GM20000 (cell line): ENCODE data around the gene VIPR2.
"Not testable (repeated sequence)": the region's sequence is repeated elsewhere in the genome, so short reads cannot be mapped to it uniquely, and the experiment has no call there.

Experiments
- DNase-seq: peaks from one replicate; pipeline ENCODE4 v3.0.0; 2012; ENCODE audit warnings: low spot score
- TF ChIP-seq, protein P1 (sequence below): IDR thresholded peaks from 2 replicates; pipeline ENCODE4 v1.5.1; 2012; ENCODE audit warnings: mild to moderate bottlenecking, control low read depth; ENCODE audit errors: extremely low read depth, missing control alignments

The VIPR2 gene

DNA sequence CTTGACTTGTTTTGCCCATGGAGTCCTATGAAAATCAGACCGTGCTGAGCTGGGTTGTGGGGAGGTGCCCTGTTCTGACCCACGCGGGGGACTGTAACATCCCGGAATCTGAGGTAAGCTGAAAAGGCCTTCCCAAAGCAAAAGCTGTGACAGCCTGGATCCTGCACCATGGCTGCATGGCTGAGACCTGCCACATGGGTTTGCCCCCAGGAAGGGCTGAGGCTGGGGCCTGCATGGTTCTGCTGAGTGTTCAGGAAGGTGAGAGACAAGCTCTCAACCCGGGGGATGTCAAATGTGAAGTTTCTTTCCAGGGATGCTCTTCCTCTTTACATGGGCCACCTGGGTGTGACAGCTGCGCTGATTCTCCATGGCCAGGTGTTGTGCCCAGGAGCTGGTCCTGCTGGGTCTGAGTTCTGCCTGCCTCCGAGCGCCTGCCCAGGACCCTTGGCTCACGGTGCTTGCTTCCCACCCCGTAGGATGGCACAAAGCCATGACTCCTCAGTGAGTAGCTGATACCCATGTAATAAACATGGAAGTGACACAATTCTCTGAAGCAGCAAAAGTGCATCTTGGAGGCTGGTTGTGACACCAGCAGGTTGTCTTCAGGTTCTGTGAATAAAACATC is 58.3 kb downstream of the VIPR2 start:
- DNase-seq: no peak
- TF ChIP-seq, protein P1, sequence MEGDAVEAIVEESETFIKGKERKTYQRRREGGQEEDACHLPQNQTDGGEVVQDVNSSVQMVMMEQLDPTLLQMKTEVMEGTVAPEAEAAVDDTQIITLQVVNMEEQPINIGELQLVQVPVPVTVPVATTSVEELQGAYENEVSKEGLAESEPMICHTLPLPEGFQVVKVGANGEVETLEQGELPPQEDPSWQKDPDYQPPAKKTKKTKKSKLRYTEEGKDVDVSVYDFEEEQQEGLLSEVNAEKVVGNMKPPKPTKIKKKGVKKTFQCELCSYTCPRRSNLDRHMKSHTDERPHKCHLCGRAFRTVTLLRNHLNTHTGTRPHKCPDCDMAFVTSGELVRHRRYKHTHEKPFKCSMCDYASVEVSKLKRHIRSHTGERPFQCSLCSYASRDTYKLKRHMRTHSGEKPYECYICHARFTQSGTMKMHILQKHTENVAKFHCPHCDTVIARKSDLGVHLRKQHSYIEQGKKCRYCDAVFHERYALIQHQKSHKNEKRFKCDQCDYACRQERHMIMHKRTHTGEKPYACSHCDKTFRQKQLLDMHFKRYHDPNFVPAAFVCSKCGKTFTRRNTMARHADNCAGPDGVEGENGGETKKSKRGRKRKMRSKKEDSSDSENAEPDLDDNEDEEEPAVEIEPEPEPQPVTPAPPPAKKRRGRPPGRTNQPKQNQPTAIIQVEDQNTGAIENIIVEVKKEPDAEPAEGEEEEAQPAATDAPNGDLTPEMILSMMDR: no peak

DNA sequence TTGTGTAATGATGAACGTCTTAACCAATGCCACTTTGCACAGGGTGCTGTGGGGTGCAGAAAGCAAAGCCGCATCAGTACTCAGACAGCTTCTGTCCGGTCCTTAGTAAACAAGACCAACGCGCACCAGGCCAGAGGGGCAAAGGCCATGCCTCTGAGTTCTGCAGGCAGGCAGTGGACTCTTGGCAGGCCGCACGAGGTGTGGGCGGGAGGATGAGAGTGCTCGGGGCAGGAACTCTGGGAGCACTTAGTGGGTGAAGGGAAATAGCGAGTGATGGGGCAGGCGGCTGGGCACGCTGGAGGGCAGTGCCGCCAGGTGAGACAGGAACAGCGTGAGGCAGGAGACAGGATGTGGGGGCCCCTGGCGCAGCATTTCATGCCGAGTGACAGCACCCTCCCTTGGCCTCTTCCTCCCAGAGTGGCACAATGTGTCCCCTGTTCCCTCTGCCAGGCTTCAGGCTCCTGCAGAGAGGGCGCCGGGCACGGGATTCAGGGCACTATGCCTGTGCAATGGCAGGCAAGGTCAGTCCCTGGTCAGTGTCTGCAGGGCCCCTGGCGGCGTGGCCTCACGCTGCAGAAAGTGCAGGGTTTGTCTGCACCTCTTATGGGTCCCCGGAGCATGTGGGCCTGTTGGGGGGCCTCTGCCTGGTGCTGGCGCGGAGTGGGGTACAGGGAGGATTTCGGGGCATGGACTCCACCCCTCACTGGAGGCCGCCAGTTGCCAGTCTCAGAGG is 60.4 kb downstream of the VIPR2 start:
- no peak for DNase-seq
- TF ChIP-seq, protein P1: no peak

DNA sequence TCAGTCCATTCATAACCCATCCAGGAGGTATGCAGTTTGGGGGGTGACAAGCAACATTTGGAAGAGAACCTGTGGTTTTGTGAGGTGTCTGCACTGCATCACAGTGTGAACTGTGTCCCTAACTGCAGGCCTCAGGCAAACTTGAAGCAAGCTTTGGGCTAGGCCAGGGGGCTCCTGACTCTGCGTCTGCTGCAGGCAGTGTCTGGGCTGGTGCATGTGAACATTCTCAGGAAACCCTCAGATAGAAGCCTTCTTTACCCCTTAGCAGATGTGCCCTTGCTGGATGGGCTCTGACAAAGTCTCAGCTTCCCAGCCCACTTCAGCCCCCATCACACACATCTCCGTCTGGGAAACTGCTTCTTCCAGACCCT is 61.0 kb downstream of the VIPR2 start:
- TF ChIP-seq, protein P1: no peak
- no peak for DNase-seq

DNA sequence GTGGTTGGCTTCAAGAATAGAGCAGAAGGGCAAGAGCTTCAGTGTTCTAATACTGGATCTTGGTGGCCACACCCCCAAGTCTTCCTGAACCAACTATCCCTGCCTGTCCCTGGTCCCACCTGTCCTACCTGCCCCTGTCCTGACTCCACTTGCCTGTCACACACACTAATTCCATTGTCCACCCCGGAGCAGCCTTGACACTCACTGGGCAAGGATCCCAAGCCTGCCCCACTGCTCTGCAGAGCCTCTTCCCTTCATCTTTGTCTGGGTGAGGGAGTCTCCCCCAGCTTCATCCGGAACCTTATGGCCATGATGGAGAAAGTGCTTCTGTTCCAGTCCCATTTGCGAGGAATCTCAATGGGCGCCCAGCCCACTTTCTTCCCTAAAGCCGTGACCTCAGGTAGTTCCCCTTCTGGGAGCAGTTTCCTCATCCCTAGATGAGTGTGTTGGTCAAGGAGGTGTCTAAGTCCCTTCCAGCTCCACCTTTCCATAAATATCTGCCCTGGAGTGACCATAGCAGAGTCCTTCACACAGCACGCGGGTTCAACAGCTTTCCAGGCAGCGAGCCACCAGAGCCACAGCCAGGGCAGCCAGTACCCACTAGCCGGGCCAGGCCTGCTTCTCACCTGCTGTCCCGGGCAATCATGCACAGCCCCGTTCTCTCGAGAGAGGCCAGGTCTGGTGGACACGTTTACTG is 61.5 kb downstream of the VIPR2 start:
- no peak for DNase-seq
- TF ChIP-seq, protein P1: no peak

DNA sequence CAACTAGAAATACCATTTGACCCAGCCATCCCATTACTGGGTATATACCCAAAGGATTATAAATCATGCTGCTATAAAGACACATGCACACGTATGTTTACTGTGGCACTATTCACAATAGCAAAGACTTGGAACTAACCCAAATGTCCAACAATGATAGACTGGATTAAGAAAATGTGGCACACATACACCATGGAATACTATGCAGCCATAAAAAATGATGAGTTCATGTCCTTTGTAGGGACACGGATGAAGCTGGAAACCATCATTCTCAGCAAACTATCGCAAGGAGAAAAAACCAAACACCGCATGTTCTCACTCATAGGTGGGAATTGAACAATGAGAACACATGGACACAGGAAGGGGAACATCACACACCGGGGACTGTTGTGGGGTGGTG is 62.6 kb downstream of the VIPR2 start:
- DNase-seq: not testable (repeated sequence)

DNA sequence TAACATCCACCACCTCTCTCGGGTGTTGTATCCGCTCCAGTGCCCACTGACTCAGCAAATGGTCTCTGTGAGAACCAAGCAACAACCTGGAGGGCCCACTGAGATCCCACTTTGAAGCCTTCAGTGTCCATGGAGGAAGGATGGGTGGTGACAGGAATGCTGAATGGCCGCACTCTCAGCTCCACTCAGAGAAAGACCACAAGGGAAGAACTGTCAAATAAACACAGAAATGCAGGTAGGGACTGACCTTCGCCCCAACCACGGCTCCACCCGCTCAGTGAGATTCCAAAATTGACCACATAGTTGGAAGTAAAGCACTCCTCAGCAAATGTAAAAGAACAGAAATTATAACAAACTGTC is 65.8 kb downstream of the VIPR2 start:
- TF ChIP-seq, protein P1: no peak
- no peak for DNase-seq

DNA sequence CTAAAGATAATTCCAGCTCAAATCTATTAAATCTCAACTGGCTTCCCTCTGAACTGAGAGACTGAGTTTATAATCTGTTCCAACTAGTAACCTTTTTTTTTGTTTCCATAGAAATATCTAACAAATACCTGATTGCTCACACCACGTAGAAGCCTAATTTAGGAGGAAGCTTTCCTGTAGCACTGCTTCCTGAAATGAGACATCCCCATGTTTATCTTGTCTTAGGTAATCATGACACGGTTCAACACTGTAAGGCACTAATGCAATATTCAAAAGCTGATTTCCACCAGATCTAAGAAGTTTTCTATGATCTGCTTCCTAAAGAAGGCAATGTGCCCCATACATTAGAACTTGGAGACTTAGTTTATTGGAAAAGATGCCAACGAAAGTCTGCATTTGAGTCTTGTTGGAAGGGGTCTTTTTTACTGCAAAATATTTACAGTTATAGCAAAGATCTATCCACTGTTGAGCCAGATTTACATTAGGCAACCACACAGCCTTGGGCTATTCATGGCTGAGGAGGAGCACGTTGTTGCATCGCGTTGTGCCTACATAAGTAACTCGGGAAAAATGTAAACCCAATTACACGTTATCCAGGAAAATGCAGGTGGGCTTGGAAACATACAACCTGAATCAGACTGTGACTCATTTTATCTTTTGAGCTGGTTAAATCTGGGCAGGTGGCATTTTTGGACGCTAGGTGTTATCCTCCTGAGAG is 66.3 kb downstream of the VIPR2 start:
- TF ChIP-seq, protein P1: no peak
- DNase-seq: no peak
